22Rv1 (cell line): ENCODE measurements around the gene AP3S2.

Experiments
- ZFX ChIP-seq: fragments of 450-650 bp; IDR thresholded peaks from 2 replicates; pipeline ENCODE4 v1.6.1; 2017; ENCODE audit warnings: antibody characterized with exemption, borderline replicate concordance
- TF ChIP-seq, protein P1 (sequence below): fragments of 450-650 bp; IDR thresholded peaks from 2 replicates; pipeline ENCODE4 v1.5.1; 2017; ENCODE audit warnings: mild to moderate bottlenecking

DNA sequence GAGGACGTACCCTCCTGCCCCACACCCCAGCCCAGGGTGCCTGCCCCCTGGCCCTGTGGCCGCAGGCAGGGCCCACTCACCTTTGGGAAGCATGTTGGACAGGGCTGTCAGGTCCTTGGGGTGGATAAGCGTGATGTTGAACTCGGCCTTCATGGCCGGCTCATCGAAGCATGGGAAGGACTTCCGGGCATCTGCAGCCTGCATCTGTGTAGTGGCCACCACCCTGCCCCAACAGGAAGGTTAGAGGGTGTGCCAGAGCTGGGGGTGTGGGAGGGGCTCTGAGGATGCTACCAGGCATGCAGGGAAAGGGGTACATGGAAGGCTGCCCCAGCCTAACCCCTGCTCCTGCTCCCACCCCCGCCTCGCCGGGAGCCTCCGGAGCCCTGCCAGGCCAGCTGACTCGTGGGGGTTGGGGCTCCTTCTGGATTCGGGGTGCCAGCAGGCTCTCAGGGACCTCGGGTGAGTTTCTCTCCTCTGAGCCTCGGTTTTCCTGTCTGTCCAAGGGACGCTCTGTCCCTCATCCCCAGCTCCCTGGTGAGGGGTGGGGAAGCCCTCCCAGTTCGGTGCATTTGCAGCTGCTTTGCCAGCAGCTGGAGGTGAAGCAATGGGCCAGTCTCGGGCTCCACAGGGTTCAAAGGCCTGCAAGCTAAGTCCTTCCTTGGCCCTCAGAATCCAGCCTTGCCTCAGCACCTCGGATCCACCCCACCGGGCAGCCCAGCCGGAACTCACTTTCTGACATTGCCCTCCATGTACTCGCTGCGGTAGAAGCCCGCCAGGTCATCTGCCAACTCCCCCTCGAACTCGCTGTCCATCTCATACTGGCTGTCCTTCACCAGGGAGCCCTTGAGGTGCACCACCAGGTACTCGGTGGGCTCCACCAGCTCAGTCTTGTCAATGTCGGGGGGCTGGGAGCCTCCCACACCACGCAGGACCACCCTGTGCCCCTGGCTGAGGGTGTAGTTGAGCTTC is 88.3 kb downstream of the AP3S2 start:
- TF ChIP-seq, protein P1, sequence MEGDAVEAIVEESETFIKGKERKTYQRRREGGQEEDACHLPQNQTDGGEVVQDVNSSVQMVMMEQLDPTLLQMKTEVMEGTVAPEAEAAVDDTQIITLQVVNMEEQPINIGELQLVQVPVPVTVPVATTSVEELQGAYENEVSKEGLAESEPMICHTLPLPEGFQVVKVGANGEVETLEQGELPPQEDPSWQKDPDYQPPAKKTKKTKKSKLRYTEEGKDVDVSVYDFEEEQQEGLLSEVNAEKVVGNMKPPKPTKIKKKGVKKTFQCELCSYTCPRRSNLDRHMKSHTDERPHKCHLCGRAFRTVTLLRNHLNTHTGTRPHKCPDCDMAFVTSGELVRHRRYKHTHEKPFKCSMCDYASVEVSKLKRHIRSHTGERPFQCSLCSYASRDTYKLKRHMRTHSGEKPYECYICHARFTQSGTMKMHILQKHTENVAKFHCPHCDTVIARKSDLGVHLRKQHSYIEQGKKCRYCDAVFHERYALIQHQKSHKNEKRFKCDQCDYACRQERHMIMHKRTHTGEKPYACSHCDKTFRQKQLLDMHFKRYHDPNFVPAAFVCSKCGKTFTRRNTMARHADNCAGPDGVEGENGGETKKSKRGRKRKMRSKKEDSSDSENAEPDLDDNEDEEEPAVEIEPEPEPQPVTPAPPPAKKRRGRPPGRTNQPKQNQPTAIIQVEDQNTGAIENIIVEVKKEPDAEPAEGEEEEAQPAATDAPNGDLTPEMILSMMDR: no peak
- TF ChIP-seq ZFX: no peak
